ENCODE results near the gene GLB1L3. TPM values are rescaled to one million over a fixed set of nuclear protein-coding genes. Genes with fewer than 3 reads are reported as not detected.

Gene GLB1L3
- total and polyA plus RNA-seq, 2 of the 4 experiments (the other 2 are of a cell fraction): not detected

- WGBS, 2 experiments (ENCODE audit: extremely low coverage in 2 of 2, insufficient read length in 1 of 2): 64% methylated on average over 4 of the region's 9 CpGs; no CpG with 5 or more reads in 1 of the 2 experiments
- no peak overlapping the region for H3K4me2 ChIP-seq (ENCODE audit: low read depth, low read length)
- no peak overlapping the region for H2AK5ac ChIP-seq (ENCODE audit: low read depth, low read length)
- intact Hi-C loops (cut with micrococcal nuclease) (no loop called here), in situ Hi-C loops (cut with MboI; ENCODE audit: low sequenced_read_pairs) (no loop called here), dilution Hi-C loops (cut with HindIII; ENCODE audit: low sequenced_read_pairs, unreplicated experiment) (no loop called here)
- H2BK15ac ChIP-seq (ENCODE audit: low read depth, low read length): no peak overlapping the region
- H3K4me1 ChIP-seq (ENCODE audit: control insufficient read depth, insufficient read depth, low read length): no peaks in the 10 kb centered on the region
- H3K4ac ChIP-seq (ENCODE audit: low read depth, low read length): no peak overlapping the region
- no peak overlapping the region for H3K18ac ChIP-seq (ENCODE audit: low read depth, low read length)
- H2BK20ac ChIP-seq (ENCODE audit: low read depth, low read length): no peak overlapping the region
- H3K4me3 ChIP-seq (ENCODE audit: insufficient read depth, low read depth, low read length): no peak overlapping the region
- no peaks in the 10 kb centered on the region for H3K9me3 ChIP-seq (ENCODE audit: control insufficient read depth, insufficient read depth, low read length)
- no peak overlapping the region for H3K56ac ChIP-seq (ENCODE audit: extremely low read depth, insufficient read depth, low read length)
- H3K36me3 ChIP-seq (ENCODE audit: control insufficient read depth, insufficient read depth, low read length): no peaks in the 10 kb centered on the region
- no peaks in the 10 kb centered on the region for H3K9me1 ChIP-seq (ENCODE audit: insufficient read depth, low read length)
- DNase-seq: no peak
- no peak overlapping the region for H4K8ac ChIP-seq (ENCODE audit: low read depth in 2 of 2, low read length in 2 of 2)
- POLR2A ChIA-PET (ENCODE audit: unreplicated experiment): no interaction called here
- CTCF ChIA-PET: no interaction called here
- H3K27me3 ChIP-seq (ENCODE audit: control insufficient read depth, insufficient read depth, low read length): no peaks in the 10 kb centered on the region
- no peak overlapping the region for H4K5ac ChIP-seq (ENCODE audit: low read depth, low read length)
- no peak overlapping the region for H3K23ac ChIP-seq (ENCODE audit: low read depth, low read length)
- ATAC-seq (ENCODE audit: low read depth): no peak
- H2BK5ac ChIP-seq (ENCODE audit: low read depth, low read length, poor library complexity, severe bottlenecking): no peak overlapping the region
- H3K14ac ChIP-seq (replicated peaks; ENCODE audit: low read depth, low read length): no peak overlapping the region
- TF ChIP-seq, protein P1, sequence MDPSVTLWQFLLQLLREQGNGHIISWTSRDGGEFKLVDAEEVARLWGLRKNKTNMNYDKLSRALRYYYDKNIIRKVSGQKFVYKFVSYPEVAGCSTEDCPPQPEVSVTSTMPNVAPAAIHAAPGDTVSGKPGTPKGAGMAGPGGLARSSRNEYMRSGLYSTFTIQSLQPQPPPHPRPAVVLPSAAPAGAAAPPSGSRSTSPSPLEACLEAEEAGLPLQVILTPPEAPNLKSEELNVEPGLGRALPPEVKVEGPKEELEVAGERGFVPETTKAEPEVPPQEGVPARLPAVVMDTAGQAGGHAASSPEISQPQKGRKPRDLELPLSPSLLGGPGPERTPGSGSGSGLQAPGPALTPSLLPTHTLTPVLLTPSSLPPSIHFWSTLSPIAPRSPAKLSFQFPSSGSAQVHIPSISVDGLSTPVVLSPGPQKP (IDR thresholded peaks at IDR 0.05; ENCODE audit: borderline replicate concordance, low read depth, low read length): no peak
- TF ChIP-seq CTCF (conservative IDR thresholded peaks at IDR 0.05; ENCODE audit: low read depth, low read length) (no peak), NFE2L2 (IDR thresholded peaks at IDR 0.05; ENCODE audit: low read depth, low read length) (no peak), CEBPB (IDR thresholded peaks at IDR 0.05; ENCODE audit: low read depth, low read length) (no peak), MAFK (IDR thresholded peaks at IDR 0.05; ENCODE audit: low read depth, low read length) (no peak), BHLHE40 (IDR thresholded peaks at IDR 0.05; ENCODE audit: low read depth, low read length) (no peak), MXI1 (IDR thresholded peaks at IDR 0.05; ENCODE audit: borderline replicate concordance, low read depth, low read length) (no peak), RFX5 (IDR thresholded peaks at IDR 0.05; ENCODE audit: low read depth, low read length) (no peak), FOS (IDR thresholded peaks at IDR 0.05; ENCODE audit: low read depth, low read length) (no peak), RAD21 (IDR thresholded peaks at IDR 0.05; ENCODE audit: low read length) (no peak)
- H4K91ac ChIP-seq (ENCODE audit: insufficient read depth, low read depth, low read length): no peak overlapping the region
- H2AK9ac ChIP-seq (replicated peaks; ENCODE audit: low read depth, low read length, poor library complexity): no peak overlapping the region
- H2AFZ ChIP-seq (replicated peaks; ENCODE audit: low read length, poor library complexity): no peak overlapping the region
- BruUV-seq (replicated peaks): no TSS peak
- no peak overlapping the region for H2BK120ac ChIP-seq (ENCODE audit: low read depth, low read length)
- H3K27ac ChIP-seq (ENCODE audit: insufficient read depth, low read length): no peak overlapping the region
- H3K9ac ChIP-seq (ENCODE audit: low read depth, low read length): no peak overlapping the region
- H3K79me1 ChIP-seq (ENCODE audit: low read depth in 1 of 2, low read length in 2 of 2): no peaks in the 10 kb centered on the region
- no peaks in the 10 kb centered on the region for H4K20me1 ChIP-seq (ENCODE audit: insufficient read depth, low read length)
Observed at GRCh38 chr11:134294664-134295063, 18.5 kb downstream of the GLB1L3 start.

Data from IMR-90 (cell line).